DMS53 (cell line): ENCODE results near the gene PIKFYVE.
A peak's percentile ranks its signal among the peaks of the same experiment; 100 is the strongest.
"Not testable (repeated sequence)": the region's sequence is repeated elsewhere in the genome, so short reads cannot be mapped to it uniquely, and the experiment has no call there.

Experiments used
- DNase-seq: peaks from one replicate; lab custom pipeline; 2025; lab: John Stamatoyannopoulos, UW

PIKFYVE gene, protein sequence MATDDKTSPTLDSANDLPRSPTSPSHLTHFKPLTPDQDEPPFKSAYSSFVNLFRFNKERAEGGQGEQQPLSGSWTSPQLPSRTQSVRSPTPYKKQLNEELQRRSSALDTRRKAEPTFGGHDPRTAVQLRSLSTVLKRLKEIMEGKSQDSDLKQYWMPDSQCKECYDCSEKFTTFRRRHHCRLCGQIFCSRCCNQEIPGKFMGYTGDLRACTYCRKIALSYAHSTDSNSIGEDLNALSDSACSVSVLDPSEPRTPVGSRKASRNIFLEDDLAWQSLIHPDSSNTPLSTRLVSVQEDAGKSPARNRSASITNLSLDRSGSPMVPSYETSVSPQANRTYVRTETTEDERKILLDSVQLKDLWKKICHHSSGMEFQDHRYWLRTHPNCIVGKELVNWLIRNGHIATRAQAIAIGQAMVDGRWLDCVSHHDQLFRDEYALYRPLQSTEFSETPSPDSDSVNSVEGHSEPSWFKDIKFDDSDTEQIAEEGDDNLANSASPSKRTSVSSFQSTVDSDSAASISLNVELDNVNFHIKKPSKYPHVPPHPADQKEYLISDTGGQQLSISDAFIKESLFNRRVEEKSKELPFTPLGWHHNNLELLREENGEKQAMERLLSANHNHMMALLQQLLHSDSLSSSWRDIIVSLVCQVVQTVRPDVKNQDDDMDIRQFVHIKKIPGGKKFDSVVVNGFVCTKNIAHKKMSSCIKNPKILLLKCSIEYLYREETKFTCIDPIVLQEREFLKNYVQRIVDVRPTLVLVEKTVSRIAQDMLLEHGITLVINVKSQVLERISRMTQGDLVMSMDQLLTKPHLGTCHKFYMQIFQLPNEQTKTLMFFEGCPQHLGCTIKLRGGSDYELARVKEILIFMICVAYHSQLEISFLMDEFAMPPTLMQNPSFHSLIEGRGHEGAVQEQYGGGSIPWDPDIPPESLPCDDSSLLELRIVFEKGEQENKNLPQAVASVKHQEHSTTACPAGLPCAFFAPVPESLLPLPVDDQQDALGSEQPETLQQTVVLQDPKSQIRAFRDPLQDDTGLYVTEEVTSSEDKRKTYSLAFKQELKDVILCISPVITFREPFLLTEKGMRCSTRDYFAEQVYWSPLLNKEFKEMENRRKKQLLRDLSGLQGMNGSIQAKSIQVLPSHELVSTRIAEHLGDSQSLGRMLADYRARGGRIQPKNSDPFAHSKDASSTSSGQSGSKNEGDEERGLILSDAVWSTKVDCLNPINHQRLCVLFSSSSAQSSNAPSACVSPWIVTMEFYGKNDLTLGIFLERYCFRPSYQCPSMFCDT (N-terminal part only)

DNA sequence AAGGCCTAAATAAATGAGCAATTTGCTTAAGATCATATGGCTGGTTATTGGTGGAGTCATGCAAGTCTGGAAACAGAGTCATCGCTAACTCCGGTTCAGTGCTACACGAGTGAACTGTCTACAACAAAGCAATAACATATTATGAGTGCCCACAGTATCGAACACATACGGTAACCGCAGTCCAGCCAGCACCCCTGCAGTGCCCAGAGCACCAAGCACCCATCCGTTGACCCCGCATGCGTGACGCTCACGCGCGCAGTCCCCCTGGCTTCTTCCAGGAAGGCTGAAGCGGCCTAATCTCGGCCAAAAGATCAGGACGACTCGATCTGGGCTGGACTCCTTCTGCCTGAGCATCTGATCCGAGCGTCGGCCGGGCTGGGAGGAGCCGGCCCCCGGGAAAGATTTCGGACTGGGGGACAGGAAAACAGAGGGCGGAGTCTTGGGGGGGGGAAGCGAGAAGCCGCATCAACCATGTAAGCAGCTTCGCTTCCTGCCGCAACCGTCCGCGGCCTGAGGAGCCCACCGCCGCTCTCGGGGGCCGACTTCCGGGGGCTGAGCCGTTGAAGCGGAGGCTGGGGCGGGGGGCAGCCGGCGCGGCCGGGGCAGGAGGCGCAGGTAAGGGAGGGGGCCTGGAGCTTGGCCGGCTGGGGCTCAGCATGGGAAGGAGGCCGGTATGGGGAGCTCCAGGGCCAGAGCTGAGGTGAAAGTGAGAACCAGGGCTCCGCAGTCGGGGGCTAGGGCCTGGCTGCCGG is at the start of gene PIKFYVE:
Gene PIKFYVE (plus strand): TSS at position 455 of the 752 bp plus-strand sequence. CDS start 5,265 bp downstream, outside the sequence.
- peak; percentile 99 for DNase-seq

DNA sequence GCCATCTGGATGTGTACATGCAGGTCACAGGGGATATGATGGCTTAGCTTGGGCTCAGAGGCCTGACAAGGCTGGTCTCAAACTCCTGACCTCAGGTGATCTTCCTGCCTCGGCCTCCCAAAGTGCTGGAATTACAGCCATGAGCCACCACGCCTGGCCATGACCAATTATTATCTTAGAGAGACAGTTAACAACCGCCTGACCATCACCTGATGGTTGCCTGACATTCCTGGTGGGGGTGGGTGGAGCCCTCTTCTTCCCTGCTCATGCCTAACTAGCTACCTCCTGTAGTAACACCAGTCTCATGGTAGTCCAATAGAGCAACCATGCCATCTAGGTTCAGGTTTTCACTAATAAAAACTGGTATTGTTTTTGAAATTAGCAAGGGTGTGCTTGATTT is 44.2 kb upstream of the PIKFYVE start:
- DNase-seq: not testable (repeated sequence)

DNA sequence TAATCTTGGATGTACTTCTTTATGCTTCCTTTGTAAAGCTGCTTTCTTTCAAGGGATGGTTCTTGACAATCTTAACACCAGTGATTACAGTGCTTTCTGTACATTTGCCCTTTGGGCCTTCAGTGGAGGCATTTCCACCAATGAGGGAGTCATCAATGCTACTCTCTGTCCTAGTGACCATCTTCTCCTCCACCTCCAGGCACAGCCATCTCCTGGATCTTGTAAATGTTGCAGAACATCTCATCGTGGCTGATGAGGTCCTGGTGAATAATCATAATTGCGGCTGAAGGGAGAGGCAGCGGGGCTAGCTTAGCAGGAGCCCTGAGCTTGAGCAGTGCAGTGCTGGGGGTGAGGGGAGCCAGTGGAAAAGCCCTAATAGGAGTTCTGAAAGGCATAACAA is 43.7 kb upstream of the PIKFYVE start:
- DNase-seq: no peak

DNA sequence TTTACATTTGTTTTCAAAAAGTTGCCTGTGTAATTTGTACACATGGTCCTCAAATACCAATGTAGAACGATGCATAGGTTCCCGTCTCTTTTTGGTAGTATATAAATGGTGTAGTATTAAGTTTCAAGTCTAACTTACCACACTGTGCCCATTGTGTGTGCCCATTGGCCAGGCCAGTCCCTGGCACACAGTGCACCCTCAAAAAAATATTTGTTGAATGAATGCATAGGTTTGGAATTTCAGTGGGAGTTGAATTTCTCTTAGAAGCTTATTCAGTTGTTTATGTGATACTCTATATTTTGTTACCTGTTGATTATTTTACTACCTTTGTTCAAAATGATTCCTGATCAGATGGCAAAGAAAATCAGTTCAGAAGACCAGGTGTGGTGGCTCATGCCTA is 41.3 kb upstream of the PIKFYVE start:
- DNase-seq: no peak

DNA sequence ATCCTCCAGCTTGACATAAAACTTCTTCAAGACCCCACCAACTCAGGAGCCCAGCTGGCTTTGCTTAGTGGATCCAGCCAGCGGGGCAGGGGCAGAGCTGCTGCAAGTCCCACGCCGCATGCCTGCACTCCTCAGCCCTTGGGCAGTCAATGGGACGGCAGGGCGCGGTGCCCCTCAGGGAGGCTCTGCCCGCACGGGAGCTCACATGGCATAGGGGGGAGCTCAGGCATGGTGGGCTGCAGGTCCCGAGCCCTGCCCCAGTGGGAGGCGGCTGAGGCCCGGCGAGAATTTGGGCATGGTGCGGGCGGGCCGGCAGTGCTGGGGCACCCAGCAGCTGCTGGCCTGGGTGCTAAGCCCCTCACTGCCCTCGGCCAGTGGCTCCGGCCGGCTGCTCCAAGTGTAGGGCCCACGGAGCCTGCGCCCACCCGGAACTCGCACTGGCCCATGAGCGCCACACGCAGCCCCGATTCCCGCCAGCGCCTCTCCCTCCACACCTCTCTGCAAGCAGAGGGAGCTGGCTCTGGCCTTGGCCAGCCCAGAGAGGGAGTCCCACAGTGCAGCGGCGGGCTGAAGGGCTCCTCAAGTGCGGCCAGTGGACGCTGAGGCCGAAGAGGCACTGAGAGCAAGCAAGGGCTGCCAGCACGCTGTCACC is 38.3 kb upstream of the PIKFYVE start:
- no peak for DNase-seq

DNA sequence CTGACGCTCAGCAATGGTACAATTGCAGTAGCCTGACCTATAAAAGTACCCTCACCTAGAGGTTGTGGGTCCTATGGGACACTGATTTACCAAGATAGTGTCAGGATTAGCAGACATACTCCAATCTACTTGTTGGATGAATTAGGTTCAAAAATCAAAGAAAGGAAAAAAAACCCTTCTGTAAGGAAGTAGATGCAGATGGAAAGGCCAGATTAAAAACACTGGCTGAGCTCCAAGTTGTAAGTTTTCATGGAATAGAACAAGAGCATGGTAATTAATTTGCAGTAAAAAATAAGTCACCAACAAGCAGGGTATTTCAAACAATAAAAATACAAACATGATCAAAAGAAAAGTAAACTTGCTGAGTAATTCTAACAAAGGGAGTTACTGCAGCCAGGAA is 37.6 kb upstream of the PIKFYVE start:
- DNase-seq: no peak

DNA sequence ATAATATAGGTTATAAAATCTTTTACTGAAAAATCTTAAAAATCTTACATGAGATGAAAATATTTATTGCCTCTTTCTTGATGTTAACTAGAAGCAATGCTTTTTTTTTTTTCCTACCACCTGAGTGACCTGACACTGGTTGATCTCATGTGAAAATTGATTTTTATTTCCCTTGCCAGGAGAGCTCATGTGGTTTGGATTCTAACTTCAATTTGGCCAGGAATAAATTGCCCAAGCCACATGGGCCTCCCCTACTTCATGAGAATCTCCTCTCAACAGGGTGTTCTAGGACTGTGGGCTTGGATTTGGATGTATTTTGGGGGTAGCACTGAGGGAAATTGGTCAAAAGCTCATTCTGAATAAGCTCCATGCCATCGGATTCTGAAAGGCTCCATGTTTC is 31.3 kb upstream of the PIKFYVE start:
- no peak for DNase-seq

DNA sequence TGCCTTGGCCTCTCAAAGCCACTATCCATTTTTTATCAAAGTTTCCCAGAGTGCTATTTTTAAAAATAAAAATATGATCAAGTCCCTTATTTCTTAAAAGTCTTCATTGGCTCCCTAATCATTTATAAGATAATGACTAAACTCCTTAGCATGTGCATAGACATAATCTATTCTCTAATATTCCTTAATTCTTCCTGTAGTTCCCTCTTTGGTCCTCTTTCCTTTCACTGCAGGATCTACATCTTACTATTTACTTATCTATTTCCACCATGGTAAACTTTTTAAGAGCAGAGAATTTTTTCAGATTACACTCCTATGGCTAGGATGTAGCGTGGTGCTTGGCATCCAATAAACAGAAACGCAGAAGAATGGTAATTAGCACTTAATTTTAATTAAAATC is 30.2 kb upstream of the PIKFYVE start:
- no peak for DNase-seq

DNA sequence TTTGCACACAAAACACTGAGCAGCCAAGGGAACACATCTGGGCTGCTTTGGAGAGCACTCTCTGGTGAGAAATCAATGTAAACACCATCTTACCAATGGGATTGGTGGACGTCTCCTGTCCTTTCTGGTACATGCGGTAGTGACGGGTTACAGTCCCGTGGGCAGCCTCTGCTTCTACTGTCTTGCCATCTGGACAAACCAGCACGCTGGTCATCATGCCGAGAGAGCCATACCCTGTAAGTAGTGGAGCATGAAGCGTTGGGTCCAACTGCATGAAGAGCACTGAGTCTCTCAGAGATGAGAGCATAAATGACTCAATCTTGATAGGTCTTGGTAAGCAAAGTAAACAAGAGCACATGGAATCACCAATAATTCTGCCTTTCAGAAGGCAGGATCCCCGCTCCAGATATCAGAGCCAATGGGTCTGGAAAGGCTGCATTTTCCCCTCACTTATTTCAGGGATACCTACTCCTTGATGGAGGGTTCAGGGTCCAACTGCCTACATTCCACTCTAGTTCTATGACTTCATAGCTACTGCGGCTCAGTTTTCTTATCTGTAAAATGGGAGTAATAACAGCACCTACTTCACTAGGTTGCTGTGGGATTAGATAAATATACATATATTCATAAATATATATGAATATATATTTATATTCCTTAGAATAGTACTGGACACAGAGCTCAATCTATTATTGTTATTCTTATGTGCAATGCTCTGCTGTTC is 26.1 kb upstream of the PIKFYVE start:
- no peak for DNase-seq

DNA sequence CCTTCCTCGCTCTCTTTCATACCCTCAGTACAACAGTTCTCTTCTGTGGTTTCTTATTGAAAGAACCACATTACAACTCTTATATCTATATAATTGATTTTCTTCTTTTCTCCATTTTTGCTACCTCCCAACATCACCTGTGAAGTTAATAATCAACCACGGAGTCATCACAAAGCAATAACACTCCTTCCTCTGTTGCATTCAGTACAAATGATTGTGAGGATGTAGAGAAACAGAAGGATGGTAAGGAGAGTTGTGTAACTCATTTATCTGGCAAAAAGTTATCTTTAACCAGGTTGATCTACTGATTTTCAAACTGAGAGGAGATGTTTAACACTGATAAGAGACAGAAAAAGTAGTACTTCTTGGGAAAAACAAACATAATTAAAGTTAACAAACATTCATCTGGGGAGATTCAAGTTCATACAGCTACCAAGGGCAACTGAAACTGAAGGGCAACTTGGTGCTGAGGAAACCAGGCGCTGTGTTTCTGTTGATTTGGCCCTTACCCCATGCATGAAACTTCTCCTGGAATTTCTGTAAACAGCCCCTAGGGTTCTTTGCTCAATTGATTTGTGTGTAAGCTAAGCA is 25.3 kb upstream of the PIKFYVE start:
- peak; percentile 46 for DNase-seq

DNA sequence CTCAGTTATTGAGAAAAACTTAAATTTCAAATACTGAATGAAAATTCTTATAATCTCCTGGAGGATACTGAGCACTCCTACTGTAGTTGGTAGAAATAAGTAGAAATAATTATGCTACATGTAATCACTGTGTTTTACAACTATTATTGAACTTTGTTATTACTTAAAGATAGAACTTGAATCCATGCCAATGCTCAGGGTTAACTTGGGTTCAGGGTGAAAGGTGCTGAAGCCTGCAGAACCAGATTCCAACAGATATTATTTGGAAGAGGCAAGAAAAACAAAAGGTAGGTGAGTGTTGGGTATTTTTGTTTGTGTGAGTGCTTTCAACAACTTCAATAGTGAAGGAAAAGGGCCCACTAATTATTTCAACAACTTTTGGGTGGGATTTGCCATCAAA is 21.6 kb upstream of the PIKFYVE start:
- no peak for DNase-seq

DNA sequence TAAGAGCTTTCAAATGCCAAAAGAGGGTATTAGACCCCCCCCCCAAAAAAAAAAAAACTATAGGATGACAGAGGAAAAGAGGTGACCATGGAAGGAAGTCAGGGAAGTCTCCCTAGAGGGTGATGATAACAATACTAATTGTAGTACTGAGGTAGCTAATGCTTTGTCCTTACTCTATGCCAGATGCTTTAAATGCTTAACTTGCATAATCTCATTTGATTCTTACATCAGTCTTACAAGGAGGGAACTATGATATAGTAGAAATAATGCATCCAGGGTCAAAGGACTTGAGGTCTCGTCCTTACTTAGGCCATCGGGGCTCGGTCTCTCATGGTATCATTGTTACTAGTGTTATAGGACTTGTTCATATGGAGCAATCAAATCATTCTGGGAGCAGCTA is 20.3 kb upstream of the PIKFYVE start:
- no peak for DNase-seq

DNA sequence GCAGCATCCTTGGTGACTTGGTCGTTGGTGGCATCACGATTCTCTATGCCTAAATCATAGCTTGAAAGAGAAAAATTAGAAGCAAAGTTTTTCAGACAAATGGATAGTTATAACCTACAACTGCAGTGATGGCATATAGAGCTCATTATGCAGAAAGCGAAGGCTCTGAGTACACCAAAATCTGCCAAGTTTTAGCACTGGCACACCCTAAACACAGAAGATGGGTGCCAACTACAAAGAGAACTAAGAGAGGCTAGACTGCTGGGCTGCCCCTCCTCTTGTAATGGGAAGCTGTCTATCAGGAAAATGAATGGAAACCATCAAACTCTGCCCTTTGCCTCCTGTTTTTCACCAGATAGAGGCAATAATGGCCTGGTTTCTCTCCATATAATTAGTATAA is 17.5 kb upstream of the PIKFYVE start:
- no peak for DNase-seq

DNA sequence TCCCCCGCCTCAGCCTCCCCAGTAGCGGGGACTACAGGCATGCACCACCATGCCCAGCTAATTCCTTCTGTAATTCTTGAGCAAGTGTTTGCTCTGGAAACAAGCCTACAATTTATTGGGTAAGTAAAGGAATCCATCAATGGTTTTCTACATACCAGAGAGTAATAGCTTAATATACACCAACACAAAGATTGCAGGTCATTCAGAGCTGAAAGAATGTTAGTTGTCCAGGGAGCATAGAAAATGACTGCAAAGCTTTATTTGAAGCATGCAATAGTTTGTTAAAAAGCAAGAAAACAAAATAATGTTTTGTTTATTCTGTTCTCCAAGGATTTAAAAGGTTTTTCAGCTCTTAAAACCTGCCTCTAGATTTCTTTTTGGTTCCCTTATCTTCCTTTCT is 16.8 kb upstream of the PIKFYVE start:
- no peak for DNase-seq

DNA sequence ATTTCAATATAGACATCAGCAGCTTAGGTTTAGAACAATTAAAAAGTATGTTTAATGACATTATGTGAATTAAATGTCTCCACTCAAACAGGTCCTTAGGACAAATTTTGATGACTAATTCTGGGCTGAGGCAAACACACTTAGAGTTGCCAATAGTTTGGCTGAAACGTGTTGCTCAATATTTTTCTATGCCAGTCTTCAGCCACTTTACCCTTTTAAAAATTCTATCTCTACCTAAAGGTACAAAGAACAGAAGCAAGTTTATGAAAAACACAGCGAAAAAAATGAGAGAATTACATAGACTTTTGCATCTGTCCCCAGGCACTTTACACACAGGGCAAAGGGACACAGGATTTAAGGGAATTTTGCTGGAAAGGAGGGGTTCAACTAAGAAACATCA is 15.7 kb upstream of the PIKFYVE start:
- no peak for DNase-seq

DNA sequence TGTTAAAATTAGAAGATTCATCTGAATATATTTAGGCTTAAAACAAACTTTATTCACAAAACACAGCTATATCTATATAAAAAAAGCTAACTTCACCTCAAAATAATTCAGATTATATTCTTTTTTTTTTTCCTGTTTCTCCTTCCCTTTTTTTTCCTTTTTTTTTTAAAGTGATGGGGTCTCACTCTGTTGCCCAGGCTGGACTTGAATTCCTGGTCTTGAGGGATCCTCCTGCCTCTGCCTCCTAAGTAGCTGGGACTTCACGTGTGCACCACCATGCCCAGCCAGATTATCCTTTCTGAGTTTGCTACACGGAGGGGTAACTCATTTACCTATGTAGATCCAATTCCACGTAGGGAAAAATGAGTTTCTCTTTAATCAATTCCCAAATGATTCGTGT is 15.0 kb upstream of the PIKFYVE start:
- no peak for DNase-seq

DNA sequence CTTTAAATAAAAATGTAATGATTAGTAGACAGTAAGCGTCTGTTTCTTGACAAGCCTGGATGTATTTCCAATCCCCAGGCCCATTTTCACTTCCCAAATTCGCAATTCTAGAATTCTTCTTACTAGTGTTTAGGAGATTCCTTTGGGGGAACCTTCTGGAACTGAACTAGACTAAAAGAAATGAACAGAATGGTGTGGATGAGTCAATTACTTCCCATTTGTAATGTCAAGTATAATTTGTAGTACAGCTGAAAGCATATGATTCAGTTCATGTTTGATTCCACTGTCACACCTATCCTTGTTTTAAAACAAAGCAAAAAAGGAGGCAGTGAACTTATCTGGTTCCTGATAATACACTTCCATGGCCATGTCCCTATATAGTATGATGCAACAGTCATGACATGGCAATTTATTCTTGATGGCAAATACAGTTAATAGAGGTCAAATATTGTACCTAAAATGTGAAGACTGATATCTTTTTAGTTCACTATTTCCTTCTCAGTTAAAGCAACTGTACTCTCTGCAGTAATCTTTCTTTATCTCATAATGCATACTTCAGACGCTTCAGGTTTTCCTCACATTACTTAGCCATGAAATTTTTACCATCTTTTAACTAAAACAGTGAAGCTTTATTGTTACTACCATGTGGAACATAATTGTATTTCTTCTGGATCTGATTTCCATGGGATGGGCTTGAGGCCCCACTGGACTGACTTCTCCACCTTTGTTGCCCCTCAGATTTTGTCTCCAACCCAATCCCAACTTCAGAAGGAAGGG is 13.2 kb upstream of the PIKFYVE start:
- peak; percentile 10 for DNase-seq

DNA sequence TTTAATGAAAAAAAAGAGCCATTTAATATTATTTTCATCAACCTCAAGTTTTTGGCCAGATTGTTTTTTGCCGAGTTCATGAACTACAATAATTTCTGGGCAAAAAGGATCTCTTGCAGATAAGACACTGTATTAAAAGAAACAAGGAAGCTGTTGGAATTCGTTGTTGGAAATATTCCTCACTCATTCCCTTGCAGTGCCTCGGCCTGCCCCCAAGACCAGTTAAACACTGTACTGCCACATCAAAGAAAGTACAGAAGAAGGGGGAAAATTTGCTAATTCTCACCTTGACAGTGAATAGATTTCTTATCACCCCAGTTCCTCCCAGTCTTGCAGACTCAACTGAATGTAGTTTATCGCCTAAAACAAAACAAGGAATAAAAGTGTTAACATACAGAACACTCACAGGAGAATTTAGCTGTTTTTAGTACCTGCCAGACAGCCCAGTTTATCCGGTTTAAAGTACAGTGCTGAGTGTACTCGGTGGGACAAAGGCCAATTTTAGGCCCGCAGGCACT is 12.4 kb upstream of the PIKFYVE start:
- peak; percentile 40 for DNase-seq
